CD4-positive, alpha-beta T cell treated with Interleukin-15 for 1 hour (primary cell): ENCODE data around the gene MAPK9.
"Not testable (repeated sequence)": the region's sequence is repeated elsewhere in the genome, so short reads cannot be mapped to it uniquely, and the experiment has no call there.

Experiments used
- DNase-seq: peaks from one replicate; pipeline ENCODE4 v3.0.0-alpha.2; 2020

MAPK9 gene

GRCh38 chr5:180222056-180222455 lies 69.8 kb downstream of the MAPK9 start:
- no peak for DNase-seq

GRCh38 chr5:180217797-180218196 lies 74.1 kb downstream of the MAPK9 start:
- no peak for DNase-seq

- DNase-seq: no peak
Measured at GRCh38 chr5:180216646-180217171, 75.2 kb downstream of the MAPK9 start.

- no peak for DNase-seq
Measured at GRCh38 chr5:180215783-180216630, 75.9 kb downstream of the MAPK9 start.

GRCh38 chr5:180214870-180215770 lies 76.8 kb downstream of the MAPK9 start:
- no peak for DNase-seq

GRCh38 chr5:180213657-180214207 lies 78.2 kb downstream of the MAPK9 start:
- DNase-seq: no peak

GRCh38 chr5:180213256-180213600 lies 78.7 kb downstream of the MAPK9 start:
- DNase-seq: no peak

GRCh38 chr5:180212363-180213255 lies 79.3 kb downstream of the MAPK9 start:
- DNase-seq: no peak

- no peak for DNase-seq
Measured at GRCh38 chr5:180211761-180212035, 80.2 kb downstream of the MAPK9 start.

- no peak for DNase-seq
Measured at GRCh38 chr5:180210961-180211760, 80.7 kb downstream of the MAPK9 start.

- DNase-seq: not testable (repeated sequence)
Measured at GRCh38 chr5:180210077-180210476, 81.8 kb downstream of the MAPK9 start.

- DNase-seq: peak; percentile 41
Measured at GRCh38 chr5:180209137-180209581, 82.7 kb downstream of the MAPK9 start, which contains the start of gene RASGEF1C. Gene RASGEF1C, minus strand, starts transcription at chr5:180209211. Its CDS starts 71,159 bp downstream, at chr5:180138052.

GRCh38 chr5:180208435-180209081 lies 83.3 kb downstream of the MAPK9 start:
- DNase-seq: no peak

GRCh38 chr5:180208038-180208434 lies 83.8 kb downstream of the MAPK9 start:
- no peak for DNase-seq

- no peak for DNase-seq
Measured at GRCh38 chr5:180207593-180207992, 84.3 kb downstream of the MAPK9 start.

GRCh38 chr5:180206993-180207392 lies 84.9 kb downstream of the MAPK9 start:
- no peak for DNase-seq

GRCh38 chr5:180205916-180206315 lies 86.0 kb downstream of the MAPK9 start:
- no peak for DNase-seq

GRCh38 chr5:180204276-180204819 lies 87.5 kb downstream of the MAPK9 start:
- no peak for DNase-seq

- DNase-seq: no peak
Measured at GRCh38 chr5:180202939-180203573, 88.8 kb downstream of the MAPK9 start.
